HepG2 (cell line): Measurements from ENCODE around the gene SLC35F4. TPM values are rescaled to one million over a fixed set of nuclear protein-coding genes. Genes with fewer than 3 reads are reported as not detected.

ENCODE experiments used
- ATAC-seq: fragments of 200-7000 bp; cut with Tn5 transposase; 3 replicates; pipeline ENCODE4 v1.9.1; 2020; ENCODE audit warnings: mild to moderate bottlenecking, moderate library complexity
- BruUV-seq: library from RNA; stranded (reverse); fragments of 400-500 nt; replicated peaks from 2 replicates; lab custom pipeline; 2021; lab: Mats Ljungman, UMichigan
- CTCF ChIA-PET: fragments of 300-600 bp; formaldehyde crosslinking; extraction: SDS; loops from one replicate; lab custom pipeline; 2021; ENCODE audit warnings: low total read pairs, inconsistent platforms, low intra/inter-chr PET ratio; lab: Yijun Ruan, JAX
- POLR2A ChIA-PET: fragments of 350-600 bp; sonication (Branson Sonifier 250); formaldehyde crosslinking; loops from one replicate; lab custom pipeline; 2020; ENCODE audit warnings: antibody characterized with exemption, inconsistent platforms; lab: Yijun Ruan, JAX
- DNase-seq: peaks from one replicate; pipeline ENCODE4 v3.0.0-alpha.2; 2015; ENCODE audit warnings: low spot score
- FAIRE-seq: peaks from 3 replicates; lab custom pipeline; 2011; peaks lifted over from hg19 to GRCh38; lab: Jason Lieb, UNC
- H2AFZ ChIP-seq: one replicate; pipeline ENCODE4 v1.6.1; 2011; ENCODE audit warnings: low read length, inconsistent platforms
- H3K27ac ChIP-seq: fragments of 300-600 bp; 3 replicates; pipeline ENCODE4 v1.8.0; 2011; ENCODE audit warnings: mixed run types, mild to moderate bottlenecking, mixed read lengths, low read length, inconsistent platforms; ENCODE audit not compliant: insufficient read depth; ENCODE audit errors: extremely low read length
- H3K27me3 ChIP-seq, 2 experiments: fragments of 200-600 bp in 1 of 2; 2 replicates in 1 of 2; 3 replicates in 1 of 2; pipeline versions ENCODE4 v1.6.0 to v1.8.0; 2011; ENCODE audit warnings: low read length in 2 of 2, mild to moderate bottlenecking in 2 of 2, moderate library complexity in 2 of 2, inconsistent platforms in 1 of 2; ENCODE audit not compliant: insufficient read depth in 2 of 2, control insufficient read depth in 1 of 2
- H3K36me3 ChIP-seq, 2 experiments: fragments of 200-600 bp in 1 of 2; replicated peaks in 1 of 2; 2 replicates in 1 of 2; 3 replicates in 1 of 2; pipeline versions ENCODE4 v1.5.1 to v1.8.0; 2011; ENCODE audit warnings: low read length in 2 of 2, inconsistent platforms in 1 of 2; ENCODE audit not compliant: insufficient read depth in 2 of 2, control insufficient read depth in 1 of 2
- H3K4me1 ChIP-seq: 2 replicates; pipeline ENCODE4 v1.5.1; 2012; ENCODE audit warnings: low read length, inconsistent platforms; ENCODE audit not compliant: insufficient read depth
- H3K4me2 ChIP-seq: 2 replicates; pipeline ENCODE4 v1.6.0; 2011; ENCODE audit warnings: low read depth, low read length, inconsistent platforms
- H3K4me3 ChIP-seq, 3 experiments: fragments of 200-600 bp in 1 of 3; sonication (generic), shearing (Covaris generic) in 1 of 3; replicated peaks in 1 of 3; 2 replicates each; pipeline ENCODE4 v1.5.1; 2011 to 2016; ENCODE audit warnings: low read length in 3 of 3, inconsistent platforms in 2 of 3, low read depth in 2 of 3, mild to moderate bottlenecking in 2 of 3, control low read depth in 1 of 3, mixed read lengths in 1 of 3; ENCODE audit not compliant: insufficient read depth in 1 of 3
- H3K79me2 ChIP-seq: one replicate; pipeline ENCODE4 v1.6.1; 2011; ENCODE audit warnings: low read length, inconsistent platforms; ENCODE audit not compliant: insufficient read depth
- H3K9ac ChIP-seq: 2 replicates; pipeline ENCODE4 v1.6.0; 2011; ENCODE audit warnings: mild to moderate bottlenecking, low read depth, low read length, inconsistent platforms; ENCODE audit not compliant: insufficient read depth
- H3K9me3 ChIP-seq: 2 replicates; pipeline ENCODE4 v1.5.1; 2012; ENCODE audit warnings: mild to moderate bottlenecking, low read length
- H4K20me1 ChIP-seq: 2 replicates; pipeline ENCODE4 v1.6.0; 2011; ENCODE audit warnings: inconsistent platforms, mild to moderate bottlenecking, low read length, moderate library complexity; ENCODE audit not compliant: insufficient read depth
- HCFC1 ChIP-seq: fragments of 150-350 bp; IDR thresholded peaks from 2 replicates; pipeline ENCODE4 v1.6.1; 2014; ENCODE audit warnings: low read depth, low read length
- IKZF1 ChIP-seq: fragments of 450-650 bp; IDR thresholded peaks from 2 replicates; pipeline ENCODE4 v1.7.1; 2016
- NR2F6 ChIP-seq, 2 experiments: IDR thresholded peaks; 2 replicates each; pipeline ENCODE4 v1.6.1; 2016; ENCODE audit warnings: antibody characterized with exemption in 1 of 2, mild to moderate bottlenecking in 1 of 2
- PCBP1 ChIP-seq: fragments of 200-400 bp; formaldehyde crosslinking; IDR thresholded peaks from 2 replicates; pipeline ENCODE4 v1.6.1; 2017; ENCODE audit warnings: mild to moderate bottlenecking, low read depth, low read length, borderline replicate concordance
- TAF1 ChIP-seq: sonication (generic); formaldehyde crosslinking; IDR thresholded peaks from 2 replicates; pipeline ENCODE4 v1.4.0; 2020; ENCODE audit warnings: missing genetic modification reagents
- ZKSCAN8 ChIP-seq: IDR thresholded peaks from 2 replicates; pipeline ENCODE4 v1.6.1; 2016; ENCODE audit warnings: borderline replicate concordance, missing genetic modification reagents, missing compliant biosample characterization
- ZNF569 ChIP-seq: sonication (generic); formaldehyde crosslinking; IDR thresholded peaks from 2 replicates; pipeline ENCODE4 v1.5.0; 2020; ENCODE audit warnings: mild to moderate bottlenecking, missing genetic modification reagents, moderate library complexity, borderline replicate concordance
- ZNF639 ChIP-seq: conservative IDR thresholded peaks from 2 replicates; pipeline ENCODE4 v1.6.1; 2018; ENCODE audit warnings: missing genetic modification reagents
- ZNF776 ChIP-seq: sonication (generic); formaldehyde crosslinking; IDR thresholded peaks from 2 replicates; pipeline ENCODE4 v1.4.0; 2020; ENCODE audit warnings: mild to moderate bottlenecking, missing genetic modification reagents
- WGBS: methylation state at CpG from one replicate; pipeline ENCODE4 v1.1.6; 2017; ENCODE audit warnings: low lambda C conversion rate; 5-methylcytosine and 5-hydroxymethylcytosine counted together
- in situ Hi-C: cut with HindIII; loops from 2 replicates; pipeline ENCODE4 v1.10.0; 2017; ENCODE audit warnings: low pct_unique_long_range_greater_than_20kb; ENCODE audit not compliant: extremely low pct_ligation_motif_present
- intact Hi-C: fragments of 100-400 bp; cut with micrococcal nuclease; formaldehyde crosslinking; loops from one replicate; pipeline ENCODE4 v1.10.0; 2022; ENCODE audit not compliant: unreplicated experiment
- polyA plus RNA-seq, 8 experiments: library from polyadenylated mRNA; depleted of rRNA in 3 of 8; stranded (reverse) in 7 of 8; unstranded in 1 of 8; fragments of >200 nt; fragmentation: Illumina TruSeq in 4 of 8; extraction: Trizol in 4 of 8; gene quantifications; 2 replicates each; pipeline versions ENCODE4 v1.2.1 to v1.2.3, GENCODE V29; 2011 to 2016; ENCODE audit warnings: low read depth in 4 of 8, missing spikeins in 1 of 8, mixed read lengths in 1 of 8; ENCODE audit not compliant: insufficient read depth in 1 of 8
- total RNA-seq, 5 experiments: library from RNA; depleted of rRNA; stranded (reverse); fragments of >200 nt; fragmentation: Illumina TruSeq; extraction: Trizol; gene quantifications; 2 replicates each; pipeline ENCODE4 v1.2.3, GENCODE V29; 2016; ENCODE audit warnings: low read depth in 1 of 5
- TF ChIP-seq, protein P1 (sequence below): sonication (generic); formaldehyde crosslinking; IDR thresholded peaks from 2 replicates; pipeline ENCODE4 v1.4.0; 2020; ENCODE audit warnings: mild to moderate bottlenecking, missing genetic modification reagents
- TF ChIP-seq, protein P2 (sequence below): sonication (generic); formaldehyde crosslinking; IDR thresholded peaks from one replicate; pipeline ENCODE4 v1.5.1; 2020; ENCODE audit warnings: mild to moderate bottlenecking, missing genetic modification reagents; ENCODE audit errors: not compliant biosample characterization

The SLC35F4 gene
- total and polyA plus RNA-seq, 2 of the 13 experiments (the other 11 are each of a cell fraction or from before 2014, with no cell fraction given) = not detected

DNA sequence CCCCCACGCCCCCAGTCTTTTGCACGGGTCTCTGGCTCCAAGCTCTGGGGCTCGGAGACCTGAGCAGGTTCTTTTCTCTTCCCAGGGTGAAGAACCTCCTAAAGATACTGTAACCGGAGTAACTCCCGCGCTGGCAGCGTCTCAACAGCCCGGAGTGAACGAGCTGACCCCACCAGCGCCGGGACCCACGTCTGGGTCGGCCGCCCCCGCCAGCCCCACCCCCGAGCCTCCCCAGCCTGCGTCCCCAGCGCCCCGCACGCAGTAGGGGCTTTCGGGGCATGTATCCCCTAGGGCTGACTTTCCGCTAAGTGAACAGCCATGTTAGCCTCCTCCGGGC is 858 bp downstream of the SLC35F4 start:
- WGBS = 31% methylated on average over 23 of the region's 23 CpGs
- FAIRE-seq (no peak), ATAC-seq (no peak), DNase-seq (no peak)
- Histone ChIP-seq H2AFZ (no peak overlapping the region), H3K27ac (no peak overlapping the region), H3K9me3 (no peaks in the 10 kb centered on the region), H3K4me2 (no peak overlapping the region), H3K4me1 (peaks cover 8% of the 10 kb centered on the region), H3K4me3 (no peak overlapping the region), H3K27me3 (no peaks in the 10 kb centered on the region), H3K9ac (no peak overlapping the region), H4K20me1 (no peaks in the 10 kb centered on the region), H3K36me3 (no peaks in the 10 kb centered on the region), H3K79me2 (no peaks in the 10 kb centered on the region)
- BruUV-seq = no TSS peak
- intact Hi-C loops = no loop called here
- ChIA-PET POLR2A (no interaction called here), CTCF (no interaction called here)
- in situ Hi-C loops = no loop called here
- TF ChIP-seq TAF1 (CRISPR knock-in tag) (no peak), NR2F6 (IDR thresholded peaks at IDR 0.05) (no peak), NR2F6 (CRISPR knock-in tag; IDR thresholded peaks at IDR 0.05) (no peak), PCBP1 (no peak), ZKSCAN8 (CRISPR knock-in tag) (no peak), IKZF1 (no peak), HCFC1 (no peak), ZNF639 (no peak), ZNF776 (CRISPR knock-in tag) (no peak), ZNF569 (CRISPR knock-in tag) (no peak)
- TF ChIP-seq, protein P1, sequence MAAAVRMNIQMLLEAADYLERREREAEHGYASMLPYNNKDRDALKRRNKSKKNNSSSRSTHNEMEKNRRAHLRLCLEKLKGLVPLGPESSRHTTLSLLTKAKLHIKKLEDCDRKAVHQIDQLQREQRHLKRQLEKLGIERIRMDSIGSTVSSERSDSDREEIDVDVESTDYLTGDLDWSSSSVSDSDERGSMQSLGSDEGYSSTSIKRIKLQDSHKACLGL (CRISPR knock-in tag) = no peak
- TF ChIP-seq, protein P2, sequence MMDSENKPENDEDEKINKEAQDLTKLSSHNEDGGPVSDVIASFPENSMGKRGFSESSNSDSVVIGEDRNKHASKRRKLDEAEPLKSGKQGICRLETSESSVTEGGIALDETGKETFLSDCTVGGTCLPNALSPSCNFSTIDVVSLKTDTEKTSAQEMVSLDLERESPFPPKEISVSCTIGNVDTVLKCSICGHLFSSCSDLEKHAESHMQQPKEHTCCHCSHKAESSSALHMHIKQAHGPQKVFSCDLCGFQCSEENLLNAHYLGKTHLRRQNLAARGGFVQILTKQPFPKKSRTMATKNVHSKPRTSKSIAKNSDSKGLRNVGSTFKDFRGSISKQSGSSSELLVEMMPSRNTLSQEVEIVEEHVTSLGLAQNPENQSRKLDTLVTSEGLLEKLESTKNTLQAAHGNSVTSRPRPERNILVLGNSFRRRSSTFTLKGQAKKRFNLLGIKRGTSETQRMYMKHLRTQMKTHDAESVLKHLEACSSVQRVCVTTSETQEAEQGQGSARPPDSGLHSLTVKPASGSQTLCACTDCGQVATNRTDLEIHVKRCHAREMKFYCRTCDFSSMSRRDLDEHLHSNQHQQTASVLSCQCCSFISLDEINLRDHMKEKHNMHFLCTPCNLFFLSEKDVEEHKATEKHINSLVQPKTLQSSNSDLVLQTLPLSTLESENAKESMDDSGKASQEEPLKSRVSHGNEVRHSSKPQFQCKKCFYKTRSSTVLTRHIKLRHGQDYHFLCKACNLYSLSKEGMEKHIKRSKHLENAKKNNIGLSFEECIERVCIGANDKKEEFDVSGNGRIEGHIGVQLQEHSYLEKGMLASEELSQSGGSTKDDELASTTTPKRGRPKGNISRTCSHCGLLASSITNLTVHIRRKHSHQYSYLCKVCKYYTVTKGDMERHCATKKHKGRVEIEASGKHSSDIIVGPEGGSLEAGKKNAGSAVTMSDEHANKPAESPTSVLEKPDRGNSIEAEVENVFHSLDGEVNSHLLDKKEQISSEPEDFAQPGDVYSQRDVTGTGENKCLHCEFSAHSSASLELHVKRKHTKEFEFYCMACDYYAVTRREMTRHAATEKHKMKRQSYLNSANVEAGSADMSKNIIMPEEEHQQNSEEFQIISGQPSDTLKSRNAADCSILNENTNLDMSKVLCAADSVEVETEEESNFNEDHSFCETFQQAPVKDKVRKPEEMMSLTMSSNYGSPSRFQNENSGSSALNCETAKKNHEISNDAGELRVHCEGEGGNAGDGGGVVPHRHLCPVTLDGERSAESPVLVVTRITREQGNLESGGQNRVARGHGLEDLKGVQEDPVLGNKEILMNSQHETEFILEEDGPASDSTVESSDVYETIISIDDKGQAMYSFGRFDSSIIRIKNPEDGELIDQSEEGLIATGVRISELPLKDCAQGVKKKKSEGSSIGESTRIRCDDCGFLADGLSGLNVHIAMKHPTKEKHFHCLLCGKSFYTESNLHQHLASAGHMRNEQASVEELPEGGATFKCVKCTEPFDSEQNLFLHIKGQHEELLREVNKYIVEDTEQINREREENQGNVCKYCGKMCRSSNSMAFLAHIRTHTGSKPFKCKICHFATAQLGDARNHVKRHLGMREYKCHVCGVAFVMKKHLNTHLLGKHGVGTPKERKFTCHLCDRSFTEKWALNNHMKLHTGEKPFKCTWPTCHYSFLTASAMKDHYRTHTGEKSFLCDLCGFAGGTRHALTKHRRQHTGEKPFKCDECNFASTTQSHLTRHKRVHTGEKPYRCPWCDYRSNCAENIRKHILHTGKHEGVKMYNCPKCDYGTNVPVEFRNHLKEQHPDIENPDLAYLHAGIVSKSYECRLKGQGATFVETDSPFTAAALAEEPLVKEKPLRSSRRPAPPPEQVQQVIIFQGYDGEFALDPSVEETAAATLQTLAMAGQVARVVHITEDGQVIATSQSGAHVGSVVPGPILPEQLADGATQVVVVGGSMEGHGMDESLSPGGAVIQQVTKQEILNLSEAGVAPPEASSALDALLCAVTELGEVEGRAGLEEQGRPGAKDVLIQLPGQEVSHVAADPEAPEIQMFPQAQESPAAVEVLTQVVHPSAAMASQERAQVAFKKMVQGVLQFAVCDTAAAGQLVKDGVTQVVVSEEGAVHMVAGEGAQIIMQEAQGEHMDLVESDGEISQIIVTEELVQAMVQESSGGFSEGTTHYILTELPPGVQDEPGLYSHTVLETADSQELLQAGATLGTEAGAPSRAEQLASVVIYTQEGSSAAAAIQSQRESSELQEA = no peak
